GM23338 (cell line): ENCODE data around the gene HNRNPM.

Source experiments
- CREB1 ChIP-seq: fragments of 250-450 bp; sonication (Bioruptor Pico); IDR thresholded peaks from 2 replicates; pipeline ENCODE4 v1.5.0; 2020; ENCODE audit warnings: low read depth, mild to moderate bottlenecking, moderate library complexity
- CTCF ChIP-seq, 2 experiments: fragments of 200-600 bp in 1 of 2; sonication (generic) in 1 of 2; conservative IDR thresholded peaks; 2 replicates each; pipeline versions ENCODE4 v1.5.1 to v1.6.1; 2016 to 2017; ENCODE audit warnings: antibody characterized with exemption in 2 of 2, low read depth in 2 of 2, mild to moderate bottlenecking in 2 of 2, moderate library complexity in 1 of 2
- ETS1 ChIP-seq: IDR thresholded peaks from 2 replicates; pipeline ENCODE4 v1.6.1; 2016; ENCODE audit warnings: antibody characterized with exemption
- EZH2 ChIP-seq: fragments of 200-600 bp; sonication (generic); IDR thresholded peaks from one replicate; pipeline ENCODE4 v1.8.0; 2017; ENCODE audit warnings: antibody characterized with exemption, mild to moderate bottlenecking, low read depth; ENCODE audit not compliant: unreplicated experiment
- EZH2phosphoT487 ChIP-seq: fragments of 200-600 bp; sonication (generic); IDR thresholded peaks from one replicate; pipeline ENCODE4 v1.8.1; 2018; ENCODE audit warnings: antibody characterized with exemption; ENCODE audit not compliant: unreplicated experiment

- TF ChIP-seq EZH2phosphoT487 (no peak), CTCF (conservative IDR thresholded peaks at IDR 0.05; ENCODE audit: low read depth in 2 of 2) (no peak), ETS1 (no peak), EZH2 (no peak), CREB1 (CRISPR knock-in tag) (no peak)
These were observed 10.2 kb downstream of the HNRNPM start for GRCh38 chr19:8455018-8455417.
